Measurements from ENCODE around the gene CECR2. TPM values are rescaled to one million over a fixed set of nuclear protein-coding genes. Genes with fewer than 3 reads are reported as not detected.

CECR2 gene
- polyA plus RNA-seq, 3 donors = 14.1 to 21.4 (median 14.3) TPM

GRCh38 chr22:17435375-17435774 is 66.1 kb downstream of the CECR2 start:
- DNase-seq (ENCODE audit: extremely low read depth in 1 of 11, low read depth in 9 of 11, low spot score in 4 of 11) = no peak

GRCh38 chr22:17436382-17436980 is 67.2 kb downstream of the CECR2 start:
- DNase-seq (ENCODE audit: extremely low read depth in 1 of 11, low read depth in 9 of 11, low spot score in 4 of 11) = peak in 3 of 11 donors; percentile 38 to 55 (median 39)

- no peak for DNase-seq (ENCODE audit: extremely low read depth in 1 of 11, low read depth in 9 of 11, low spot score in 4 of 11)
Observed at GRCh38 chr22:17436981-17437412, 67.7 kb downstream of the CECR2 start.

- no peak for DNase-seq (ENCODE audit: extremely low read depth in 1 of 11, low read depth in 9 of 11, low spot score in 4 of 11)
Observed at GRCh38 chr22:17438026-17438425, 68.8 kb downstream of the CECR2 start.

GRCh38 chr22:17441326-17441725 is 72.1 kb downstream of the CECR2 start:
- DNase-seq (ENCODE audit: extremely low read depth in 1 of 11, low read depth in 9 of 11, low spot score in 4 of 11) = no peak

GRCh38 chr22:17443405-17444203 is 74.3 kb downstream of the CECR2 start:
- no peak for DNase-seq (ENCODE audit: extremely low read depth in 1 of 11, low read depth in 9 of 11, low spot score in 4 of 11)

- DNase-seq (ENCODE audit: extremely low read depth in 1 of 11, low read depth in 9 of 11, low spot score in 4 of 11) = no peak
Observed at GRCh38 chr22:17444204-17444504, 74.9 kb downstream of the CECR2 start.

- DNase-seq (ENCODE audit: extremely low read depth in 1 of 11, low read depth in 9 of 11, low spot score in 4 of 11) = no peak
Observed at GRCh38 chr22:17446698-17447097, 77.4 kb downstream of the CECR2 start.

GRCh38 chr22:17451316-17451715 is 82.1 kb downstream of the CECR2 start:
- no peak for DNase-seq (ENCODE audit: extremely low read depth in 1 of 11, low read depth in 9 of 11, low spot score in 4 of 11)

- no peak for DNase-seq (ENCODE audit: extremely low read depth in 1 of 11, low read depth in 9 of 11, low spot score in 4 of 11)
Observed at GRCh38 chr22:17460895-17461294, 91.6 kb downstream of the CECR2 start.

GRCh38 chr22:17470880-17471500 is 101.7 kb downstream of the CECR2 start:
- no peak for DNase-seq (ENCODE audit: extremely low read depth in 1 of 11, low read depth in 9 of 11, low spot score in 4 of 11)

GRCh38 chr22:17471886-17472535 is 102.8 kb downstream of the CECR2 start:
- DNase-seq (ENCODE audit: extremely low read depth in 1 of 11, low read depth in 9 of 11, low spot score in 4 of 11) = no peak

- DNase-seq (ENCODE audit: extremely low read depth in 1 of 11, low read depth in 9 of 11, low spot score in 4 of 11) = no peak
Observed at GRCh38 chr22:17472932-17473331, 103.7 kb downstream of the CECR2 start.

GRCh38 chr22:17475318-17476230 is 106.3 kb downstream of the CECR2 start:
- no peak for DNase-seq (ENCODE audit: extremely low read depth in 1 of 11, low read depth in 9 of 11, low spot score in 4 of 11)

GRCh38 chr22:17476838-17477237 is 107.6 kb downstream of the CECR2 start:
- no peak for DNase-seq (ENCODE audit: extremely low read depth in 1 of 11, low read depth in 9 of 11, low spot score in 4 of 11)

- peak in 1 of 11 donors; percentile 17 for DNase-seq (ENCODE audit: extremely low read depth in 1 of 11, low read depth in 9 of 11, low spot score in 4 of 11)
Observed at GRCh38 chr22:17477391-17477833, 108.2 kb downstream of the CECR2 start.

- no peak for DNase-seq (ENCODE audit: extremely low read depth in 1 of 11, low read depth in 9 of 11, low spot score in 4 of 11)
Observed at GRCh38 chr22:17479135-17479534, 109.9 kb downstream of the CECR2 start.

- DNase-seq (ENCODE audit: extremely low read depth in 1 of 11, low read depth in 9 of 11, low spot score in 4 of 11) = no peak
Observed at GRCh38 chr22:17481424-17481823, 112.2 kb downstream of the CECR2 start.

Data from renal cortex interstitium (tissue), 11 donors.